ENCODE results near the gene WNK4.

Gene WNK4

DNA sequence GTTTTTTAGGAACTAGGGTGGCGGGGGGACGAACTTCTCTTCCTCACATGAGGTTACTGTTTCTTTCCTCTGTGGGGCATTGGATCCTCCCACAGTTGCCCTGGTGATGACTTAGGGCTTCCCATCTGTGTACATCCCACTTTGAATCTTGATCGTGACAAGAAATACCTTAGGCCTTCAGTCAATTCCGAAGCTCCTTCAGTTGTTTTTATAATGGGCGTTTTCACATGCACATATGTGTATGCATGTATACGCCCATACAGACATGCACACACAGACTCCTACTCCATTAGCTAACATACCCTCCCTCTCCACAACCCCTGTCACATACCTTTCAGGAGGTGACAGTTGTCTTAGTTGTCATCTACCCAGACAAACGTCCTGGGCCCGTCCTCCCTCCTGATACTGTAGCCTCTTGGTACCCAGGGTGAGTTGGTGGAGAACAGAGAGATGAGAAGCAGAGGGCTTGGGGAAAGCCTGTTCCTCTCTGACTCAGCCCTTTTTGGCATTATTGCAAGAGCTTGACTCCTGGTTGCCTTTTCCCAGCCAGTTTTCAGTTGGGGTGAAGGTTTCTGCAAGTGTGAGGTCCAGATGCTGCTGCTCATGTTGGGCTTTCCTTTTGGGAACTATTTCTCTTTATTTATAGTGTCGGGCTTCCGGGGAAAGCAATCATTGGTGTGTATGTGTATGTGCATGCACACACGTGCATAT lies 61.7 kb downstream of the WNK4 start:
- DNase-seq: no peak

DNA sequence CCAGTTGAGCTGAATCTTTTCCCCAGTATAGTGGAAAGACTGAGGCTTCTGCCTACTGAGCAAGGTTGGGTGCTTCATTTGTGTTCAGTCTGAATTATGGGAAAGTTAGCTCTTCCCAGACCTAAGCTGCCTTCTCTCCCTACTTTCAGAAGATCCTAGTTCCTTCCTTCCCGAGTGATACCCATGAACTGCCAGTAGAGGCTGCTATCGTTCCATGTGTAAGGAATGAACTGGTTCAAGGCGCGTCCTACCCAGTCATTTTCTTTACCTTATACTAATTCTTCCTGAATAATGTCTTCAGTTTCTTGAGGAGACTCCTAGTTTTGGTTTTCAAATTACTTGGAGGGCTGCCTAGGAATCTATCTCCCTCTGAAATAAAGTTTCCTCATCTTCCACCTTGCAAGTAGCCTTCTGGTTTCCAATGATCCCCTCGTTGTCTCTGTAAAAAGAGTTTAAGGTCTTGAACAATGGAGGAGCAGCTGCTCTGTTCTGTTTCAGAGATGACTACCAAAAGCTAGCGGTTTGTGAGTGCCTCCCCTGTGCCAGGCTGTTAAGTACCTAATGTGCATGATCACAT lies 63.0 kb downstream of the WNK4 start:
- no peak for DNase-seq

GRCh38 chr17:42844271-42844670 lies 63.9 kb downstream of the WNK4 start, which contains the start of gene AOC2:
TSS of gene AOC2 (plus strand) at chr17:42844580. CDS start at chr17:42844627, 47 bp downstream.
- DNase-seq: no peak

DNA sequence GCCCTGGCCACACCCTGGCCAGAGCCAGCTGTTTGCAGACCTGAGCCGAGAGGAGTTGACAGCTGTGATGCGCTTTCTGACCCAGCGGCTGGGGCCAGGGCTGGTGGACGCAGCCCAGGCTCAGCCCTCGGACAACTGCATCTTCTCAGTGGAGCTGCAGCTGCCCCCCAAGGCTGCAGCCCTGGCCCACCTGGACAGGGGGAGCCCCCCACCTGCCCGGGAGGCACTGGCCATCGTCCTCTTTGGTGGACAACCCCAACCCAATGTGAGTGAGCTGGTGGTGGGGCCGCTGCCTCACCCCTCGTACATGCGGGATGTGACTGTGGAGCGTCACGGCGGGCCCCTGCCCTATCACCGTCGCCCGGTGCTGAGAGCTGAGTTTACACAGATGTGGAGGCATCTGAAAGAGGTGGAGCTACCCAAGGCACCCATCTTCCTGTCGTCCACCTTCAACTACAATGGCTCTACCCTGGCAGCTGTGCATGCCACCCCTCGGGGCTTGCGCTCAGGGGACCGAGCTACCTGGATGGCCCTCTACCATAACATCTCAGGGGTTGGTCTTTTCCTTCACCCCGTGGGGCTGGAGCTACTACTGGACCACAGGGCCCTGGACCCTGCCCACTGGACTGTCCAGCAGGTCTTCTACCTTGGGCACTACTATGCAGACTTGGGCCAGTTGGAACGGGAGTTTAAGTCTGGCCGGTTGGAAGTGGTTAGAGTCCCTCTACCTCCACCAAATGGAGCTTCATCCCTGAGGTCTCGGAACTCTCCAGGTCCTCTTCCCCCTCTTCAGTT lies 64.5 kb downstream of the WNK4 start:
- no peak for DNase-seq

GRCh38 chr17:42845556-42845917 lies 65.1 kb downstream of the WNK4 start:
- DNase-seq: no peak

- DNase-seq: no peak
Measured at GRCh38 chr17:42845918-42846593, 65.6 kb downstream of the WNK4 start.

All from CD4-positive, alpha-beta T cell treated with Interleukin-15 for 1 hour (primary cell).